H1 (cell line): ENCODE results near the gene GPRIN1. TPM values are rescaled to one million over a fixed set of nuclear protein-coding genes. Genes with fewer than 3 reads are reported as not detected.

Experiments used
- ATF2 ChIP-seq: IDR thresholded peaks from 2 replicates; pipeline ENCODE4 v1.6.1; 2012; ENCODE audit warnings: low read length, inconsistent platforms
- POU5F1 ChIP-seq: IDR thresholded peaks from 2 replicates; pipeline ENCODE4 v1.6.1; 2011; ENCODE audit warnings: low read depth, mild to moderate bottlenecking, low read length, moderate library complexity
- SIRT6 ChIP-seq: IDR thresholded peaks from one replicate; pipeline ENCODE4 v1.7.1; 2012; ENCODE audit warnings: low read length, inconsistent platforms
- SRF ChIP-seq: IDR thresholded peaks from 2 replicates; pipeline ENCODE4 v1.6.1; 2011; ENCODE audit warnings: mild to moderate bottlenecking, low read depth, low read length, moderate library complexity
- TAF1 ChIP-seq: IDR thresholded peaks from 2 replicates; pipeline ENCODE4 v1.6.1; 2011; ENCODE audit warnings: mild to moderate bottlenecking, low read depth, low read length
- YY1 ChIP-seq: IDR thresholded peaks from 2 replicates; pipeline ENCODE4 v1.6.1; 2011; ENCODE audit warnings: low read depth, mild to moderate bottlenecking, low read length
- polyA plus RNA-seq, 7 experiments: library from polyadenylated mRNA; depleted of rRNA in 3 of 7; stranded (reverse) in 5 of 7; unstranded in 2 of 7; fragments of >200 nt in 5 of 7; fragments of 200-250 nt in 2 of 7; gene quantifications; 1 replicate in 5 of 7; 2 replicates in 1 of 7; 4 replicates in 1 of 7; pipeline versions ENCODE4 v1.2.1 to v1.2.3, GENCODE V29; 2011 to 2013; ENCODE audit warnings: missing spikeins in 2 of 7, mixed read lengths in 2 of 7
- total RNA-seq: library from RNA; stranded (reverse); fragmentation: NEBNext Ultra II Directional; extraction: Animal tissue kit (Norgen Biotek cat#: 25700); gene quantifications from 2 replicates; pipeline ENCODE4 v1.2.1, GENCODE V29; 2021

Gene GPRIN1
- total and polyA plus RNA-seq, 2 of the 8 experiments (the other 6 are each of a cell fraction or from before 2014, with no cell fraction given) = 3.3 to 12.0 TPM

- no peak for TF ChIP-seq SRF
- TF ChIP-seq ATF2 = no peak
- no peak for TF ChIP-seq POU5F1
- TF ChIP-seq TAF1 = no peak
- no peak for TF ChIP-seq YY1
- no peak for TF ChIP-seq SIRT6
These were observed 43.7 kb upstream of the GPRIN1 start (continued) for GRCh38 chr5:176653401-176654385.
